D341Med (cell line): ENCODE data around the gene TNKS2.
A peak's percentile ranks its signal among the peaks of the same experiment; 100 is the strongest.
"Not testable (repeated sequence)": the region's sequence is repeated elsewhere in the genome, so short reads cannot be mapped to it uniquely, and the experiment has no call there.

Experiments used
- DNase-seq: peaks from one replicate; pipeline ENCODE4 v3.0.0; 2012; ENCODE audit warnings: low spot score

TNKS2 gene

DNA sequence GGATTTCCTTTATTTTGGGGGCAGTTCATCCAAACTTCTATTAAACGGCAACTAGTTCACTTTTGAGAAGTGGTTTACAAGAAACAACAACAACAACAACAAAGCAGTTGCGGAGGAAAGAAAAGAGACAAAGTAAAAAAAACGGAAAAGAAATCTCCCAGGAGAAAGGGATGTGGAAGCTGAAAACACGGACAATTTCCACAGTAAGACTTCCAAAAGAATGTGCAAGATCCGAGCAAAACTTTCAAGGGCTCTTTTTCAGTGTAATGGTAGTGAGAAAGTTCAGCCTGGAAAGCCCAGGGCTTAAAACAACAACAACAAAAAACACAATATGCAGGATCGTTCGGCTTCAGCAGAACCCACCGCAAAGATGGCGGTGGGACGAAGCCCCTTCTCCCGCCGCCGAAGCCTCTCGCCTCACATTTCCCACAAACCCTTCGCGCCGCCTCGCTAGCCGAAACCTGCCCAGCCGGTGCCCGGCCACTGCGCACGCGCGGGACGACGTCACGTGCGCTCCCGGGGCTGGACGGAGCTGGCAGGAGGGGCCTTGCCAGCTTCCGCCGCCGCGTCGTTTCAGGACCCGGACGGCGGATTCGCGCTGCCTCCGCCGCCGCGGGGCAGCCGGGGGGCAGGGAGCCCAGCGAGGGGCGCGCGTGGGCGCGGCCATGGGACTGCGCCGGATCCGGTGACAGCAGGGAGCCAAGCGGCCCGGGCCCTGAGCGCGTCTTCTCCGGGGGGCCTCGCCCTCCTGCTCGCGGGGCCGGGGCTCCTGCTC is at the start of gene TNKS2:
Gene TNKS2 (plus strand): TSS at position 553 of the 775 bp plus-strand sequence. CDS start 265 bp downstream, outside the sequence.
- peak; percentile 96 for DNase-seq

DNA sequence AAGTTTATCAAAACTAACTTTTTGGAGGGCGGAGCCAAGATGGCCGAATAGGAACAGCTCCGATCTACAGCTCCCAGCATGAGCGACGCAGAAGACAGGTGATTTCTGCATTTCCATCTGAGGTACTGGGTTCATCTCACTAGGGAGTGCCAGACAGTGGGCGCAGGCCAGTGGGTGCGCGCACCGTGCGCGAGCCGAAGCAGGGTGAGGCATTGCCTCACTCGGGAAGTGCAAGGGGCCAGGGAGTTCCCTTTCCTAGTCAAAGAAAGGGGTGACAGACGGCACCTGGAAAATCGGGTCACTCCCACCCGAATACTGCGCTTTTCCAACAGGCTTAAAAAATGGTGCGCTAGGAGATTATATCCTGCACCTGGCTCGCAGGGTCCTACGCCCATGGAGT is 48.6 kb upstream of the TNKS2 start:
- DNase-seq: not testable (repeated sequence)

DNA sequence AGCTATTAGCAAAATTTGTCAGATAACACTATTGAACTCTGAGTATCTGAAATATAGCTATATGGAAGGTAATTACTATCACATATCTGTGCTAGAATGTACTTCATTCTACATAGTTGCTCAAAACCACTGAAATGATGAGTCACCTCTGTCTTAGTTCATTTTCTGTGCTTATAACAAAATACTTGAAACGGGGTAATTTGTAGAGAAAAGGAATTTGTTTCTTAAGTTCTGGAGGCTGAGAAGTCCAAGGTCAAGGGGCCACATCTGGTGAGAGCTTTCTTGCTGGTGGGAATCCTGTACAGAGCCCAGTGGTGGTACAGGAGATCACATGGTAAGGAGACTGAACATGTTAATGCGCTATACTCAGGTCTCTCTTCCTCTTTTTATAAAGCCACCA is 41.9 kb upstream of the TNKS2 start:
- DNase-seq: no peak

- peak; percentile 25 for DNase-seq
Observed at GRCh38 chr10:91758303-91759146, 39.7 kb upstream of the TNKS2 start.

DNA sequence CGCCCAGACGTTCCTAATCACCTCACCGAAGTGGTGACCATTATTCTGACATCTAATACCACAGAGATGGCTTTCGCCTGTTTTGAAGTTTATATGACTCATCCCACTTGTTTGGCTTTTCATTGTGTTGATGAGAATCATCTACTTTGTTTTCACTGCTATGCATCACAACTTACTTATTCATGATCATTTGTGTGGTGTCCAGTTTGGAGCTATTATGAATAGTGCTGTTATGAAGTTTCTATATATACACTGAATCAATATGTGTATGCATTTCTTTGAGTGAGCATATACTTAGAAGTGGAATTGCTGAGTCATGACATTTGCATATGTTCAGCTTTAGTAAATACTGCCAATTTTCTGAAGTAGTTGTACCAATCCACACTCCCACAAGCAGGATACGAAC is 38.6 kb upstream of the TNKS2 start:
- DNase-seq: no peak

DNA sequence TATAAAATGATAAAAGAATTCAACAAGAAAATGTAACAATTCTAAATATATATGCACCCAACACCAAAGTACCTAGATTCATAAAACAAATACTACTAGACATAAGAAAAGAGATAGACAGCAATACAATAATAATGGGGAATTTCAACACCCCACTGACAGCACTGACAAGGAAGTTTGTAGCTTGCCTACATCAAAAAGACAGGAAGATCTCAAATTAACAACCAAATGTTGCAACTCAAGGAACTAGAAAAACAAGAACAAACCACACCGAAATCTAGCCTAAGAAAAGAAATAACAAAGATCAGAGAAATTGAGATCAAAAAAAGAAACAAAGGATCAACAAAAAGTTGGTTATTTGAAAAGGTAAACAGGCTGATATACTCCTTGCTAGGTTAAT is 36.5 kb upstream of the TNKS2 start:
- no peak for DNase-seq

GRCh38 chr10:91762878-91763277 is 35.3 kb upstream of the TNKS2 start:
- no peak for DNase-seq

GRCh38 chr10:91766676-91767075 is 31.6 kb upstream of the TNKS2 start:
- no peak for DNase-seq

- no peak for DNase-seq
Observed at GRCh38 chr10:91768123-91768522, 30.1 kb upstream of the TNKS2 start.

- DNase-seq: no peak
Observed at GRCh38 chr10:91771907-91772306, 26.3 kb upstream of the TNKS2 start.

DNA sequence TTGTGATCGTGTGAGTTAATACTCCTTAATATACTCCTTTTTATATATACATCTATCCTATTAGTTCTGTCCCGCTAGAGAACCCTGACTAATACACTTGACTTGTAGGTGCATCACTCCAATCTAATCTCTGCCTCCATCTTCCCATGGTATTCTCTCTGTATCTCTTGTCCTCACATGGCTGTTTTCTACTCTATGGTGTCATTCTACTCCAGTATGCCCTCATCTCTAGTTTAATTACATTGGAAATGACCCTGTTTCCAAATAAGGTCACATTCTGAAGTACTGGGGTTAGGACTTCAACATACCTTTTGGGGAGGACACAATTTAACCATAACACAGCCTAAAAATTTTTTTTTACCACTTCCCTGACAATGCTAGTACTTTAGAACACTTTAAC is 25.8 kb upstream of the TNKS2 start:
- no peak for DNase-seq

DNA sequence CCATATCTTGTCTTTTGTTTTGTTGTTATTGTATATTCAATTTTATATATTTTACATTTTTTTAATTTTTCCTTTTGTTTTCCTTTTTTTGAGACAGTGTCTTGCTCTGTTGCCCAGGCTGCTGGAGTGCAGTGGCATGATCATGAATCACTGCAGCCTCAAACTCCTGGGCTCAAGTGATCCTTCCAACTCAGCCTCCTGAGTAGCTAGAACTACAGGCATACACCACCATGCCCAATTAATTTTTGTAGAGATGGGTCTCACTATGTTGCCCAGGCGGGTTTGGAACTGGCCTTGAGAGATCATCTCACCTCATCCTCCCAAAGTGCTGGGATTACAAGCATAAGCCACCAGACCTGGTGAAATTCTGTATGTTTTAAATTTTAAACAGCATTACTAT is 25.4 kb upstream of the TNKS2 start:
- DNase-seq: no peak

DNA sequence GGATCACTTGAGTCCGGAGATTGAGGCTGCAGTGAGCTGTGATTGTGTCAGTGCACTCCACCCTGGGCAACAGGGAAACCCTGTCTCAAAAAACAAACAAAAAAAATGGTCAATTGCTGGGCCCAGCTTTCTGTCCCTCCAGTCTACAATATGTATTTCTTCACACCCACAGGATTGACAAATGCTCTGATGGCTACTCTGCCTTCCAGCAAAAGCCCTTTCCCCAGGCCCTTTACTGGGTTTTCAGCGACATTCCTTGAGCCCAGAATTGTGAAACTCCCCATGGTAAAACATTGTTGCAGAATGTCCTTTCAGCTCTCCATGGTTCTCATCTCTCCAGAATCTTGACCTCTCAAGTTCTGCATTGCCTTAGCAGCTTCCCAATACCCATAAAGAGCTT is 23.7 kb upstream of the TNKS2 start:
- DNase-seq: no peak

- no peak for DNase-seq
Observed at GRCh38 chr10:91775731-91776130, 22.5 kb upstream of the TNKS2 start.

DNA sequence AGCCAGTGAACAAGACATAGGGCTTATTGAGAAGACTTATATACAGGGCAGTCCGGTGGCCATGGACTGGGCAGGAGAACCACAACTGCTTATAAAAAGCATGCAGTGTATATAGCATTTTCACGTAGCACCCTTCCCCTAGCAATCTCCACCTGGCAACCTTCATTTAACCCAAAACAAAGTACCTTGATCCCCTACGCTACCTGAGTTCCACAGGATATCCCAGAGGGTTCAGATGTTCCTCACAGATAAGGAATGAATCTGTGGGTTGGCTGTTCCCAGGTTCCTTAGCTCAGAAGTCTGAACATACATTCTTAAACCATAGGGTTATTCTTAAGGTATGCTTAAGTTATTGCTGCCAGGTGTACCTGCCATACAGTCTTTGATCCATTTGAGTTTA is 22.0 kb upstream of the TNKS2 start:
- DNase-seq: no peak

- no peak for DNase-seq
Observed at GRCh38 chr10:91778485-91778884, 19.7 kb upstream of the TNKS2 start.

DNA sequence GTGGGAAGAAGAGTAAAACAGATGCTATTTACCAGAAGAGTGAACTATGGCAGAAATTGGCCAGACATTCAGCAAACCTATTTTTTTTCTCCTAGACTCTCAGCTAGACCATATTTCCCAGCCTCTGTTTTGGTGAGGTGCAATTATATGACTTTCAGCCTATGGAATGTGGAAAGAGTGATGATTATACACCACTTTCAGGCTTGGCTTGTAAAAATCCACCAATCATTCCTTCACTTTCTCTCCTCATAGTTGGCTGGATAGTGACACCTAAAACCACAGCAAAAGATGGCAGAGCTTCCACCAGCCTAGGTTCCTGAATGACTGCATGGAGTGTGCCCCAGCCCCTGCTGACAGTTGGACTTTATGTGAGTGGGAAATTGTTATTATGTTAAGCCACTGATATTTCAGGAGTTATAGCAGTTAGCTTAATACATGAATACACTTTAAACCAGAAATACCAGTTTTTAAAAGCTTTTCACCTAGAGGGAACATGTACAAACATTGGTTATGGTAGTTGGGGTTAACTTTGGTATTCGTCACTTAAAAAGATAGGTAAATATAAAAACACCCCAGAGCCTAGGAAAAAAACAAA is 19.1 kb upstream of the TNKS2 start:
- no peak for DNase-seq

DNA sequence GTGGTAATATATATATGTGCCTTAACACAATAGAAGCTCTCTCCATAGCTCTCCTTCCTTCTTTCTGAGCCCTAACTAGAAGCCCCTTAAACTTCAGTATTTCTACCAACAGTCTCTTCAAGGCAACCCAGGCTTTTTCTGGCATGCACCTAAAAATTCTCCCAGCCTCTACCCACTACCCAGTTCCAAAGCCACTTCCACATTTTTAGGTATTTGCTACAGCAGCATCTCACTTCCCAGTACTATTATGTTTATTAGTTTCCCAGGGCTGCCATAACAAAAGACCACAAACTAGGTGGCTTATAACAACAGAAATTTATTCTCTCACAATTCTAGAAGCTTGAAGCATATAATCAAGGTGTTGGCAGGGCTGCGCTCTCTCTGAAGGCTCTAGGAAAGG is 15.7 kb upstream of the TNKS2 start:
- no peak for DNase-seq

DNA sequence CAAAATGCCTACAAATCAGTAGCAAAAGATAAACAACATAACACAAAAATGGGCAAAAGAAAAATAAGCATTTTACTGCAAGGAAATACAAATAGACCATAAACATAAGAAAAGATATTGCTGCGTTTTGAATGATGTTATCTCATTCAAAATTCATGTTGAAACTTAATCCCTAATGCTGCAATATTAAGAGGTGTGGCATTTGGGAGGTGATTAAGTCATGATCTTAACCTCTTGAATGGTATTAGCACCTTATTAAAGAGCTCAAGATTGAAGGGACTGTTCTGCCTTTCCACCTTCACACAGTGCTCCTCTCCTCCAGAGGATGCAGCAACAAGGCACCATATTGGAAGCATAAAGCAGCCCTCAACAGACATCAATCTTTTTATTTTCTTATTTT is 12.4 kb upstream of the TNKS2 start:
- DNase-seq: peak; percentile 25

- DNase-seq: no peak
Observed at GRCh38 chr10:91787258-91787657, 11.0 kb upstream of the TNKS2 start.

DNA sequence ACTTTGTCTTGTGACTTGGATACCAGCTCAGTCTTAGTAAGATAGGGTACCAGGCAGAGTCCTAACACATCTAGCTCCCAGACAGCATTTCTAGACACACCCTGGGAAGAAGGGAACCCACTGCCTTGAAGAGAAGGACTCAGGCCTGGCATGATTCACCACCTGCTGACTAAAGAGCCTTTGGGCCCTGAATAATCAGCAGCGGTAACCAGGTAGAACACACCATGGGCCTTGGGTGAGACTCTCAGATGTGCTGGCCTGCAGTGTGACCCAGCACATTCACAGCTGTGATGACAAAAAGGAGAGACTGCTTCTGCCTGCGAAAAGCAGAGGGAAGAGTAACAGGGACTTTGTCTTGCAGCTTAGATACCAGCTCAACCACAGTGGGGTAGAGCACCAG is 10.4 kb upstream of the TNKS2 start:
- no peak for DNase-seq

- DNase-seq: no peak
Observed at GRCh38 chr10:91788527-91788926, 9.7 kb upstream of the TNKS2 start.
